GM23338 (cell line): ENCODE results near the gene SPTB.

Experiments
- CREB1 ChIP-seq: fragments of 250-450 bp; sonication (Bioruptor Pico); IDR thresholded peaks from 2 replicates; pipeline ENCODE4 v1.5.0; 2020; ENCODE audit warnings: low read depth, mild to moderate bottlenecking, moderate library complexity
- CTCF ChIP-seq, 2 experiments: fragments of 200-600 bp in 1 of 2; sonication (generic) in 1 of 2; conservative IDR thresholded peaks; 2 replicates each; pipeline versions ENCODE4 v1.5.1 to v1.6.1; 2016 to 2017; ENCODE audit warnings: antibody characterized with exemption in 2 of 2, low read depth in 2 of 2, mild to moderate bottlenecking in 2 of 2, moderate library complexity in 1 of 2
- ETS1 ChIP-seq: IDR thresholded peaks from 2 replicates; pipeline ENCODE4 v1.6.1; 2016; ENCODE audit warnings: antibody characterized with exemption
- EZH2 ChIP-seq: fragments of 200-600 bp; sonication (generic); IDR thresholded peaks from one replicate; pipeline ENCODE4 v1.8.0; 2017; ENCODE audit warnings: antibody characterized with exemption, mild to moderate bottlenecking, low read depth; ENCODE audit not compliant: unreplicated experiment
- POLR2AphosphoS5 ChIP-seq: IDR thresholded peaks from 2 replicates; pipeline ENCODE4 v1.6.1; 2016; ENCODE audit warnings: antibody characterized with exemption, low read depth
- REST ChIP-seq: IDR thresholded peaks from one replicate; pipeline ENCODE4 v1.6.1; 2018; ENCODE audit warnings: antibody characterized with exemption; ENCODE audit not compliant: unreplicated experiment
- STAT1 ChIP-seq: IDR thresholded peaks from one replicate; pipeline ENCODE4 v1.6.1; 2016; ENCODE audit warnings: antibody characterized with exemption; ENCODE audit not compliant: unreplicated experiment

GRCh38 chr14:64705381-64706118 lies 174.2 kb downstream of the SPTB start:
- TF ChIP-seq CTCF (conservative IDR thresholded peaks at IDR 0.05; ENCODE audit: low read depth in 2 of 2) (no peak), ETS1 (no peak), CREB1 (CRISPR knock-in tag) (no peak), REST (no peak), POLR2AphosphoS5 (no peak), EZH2 (no peak), STAT1 (no peak)
